H1 (cell line): Measurements from ENCODE around the gene FOSL1. TPM values are rescaled to one million over a fixed set of nuclear protein-coding genes. Genes with fewer than 3 reads are reported as not detected.

Source experiments
- CTCF ChIA-PET: fragments of 300-600 bp; sonication (Branson Sonifier 250); formaldehyde crosslinking; loops from one replicate; lab custom pipeline; 2021; ENCODE audit not compliant: partially characterized antibody; lab: Charles Lee
- POLR2A ChIA-PET: fragments of 300-600 bp; sonication (Branson Sonifier 250); formaldehyde crosslinking; loops from one replicate; lab custom pipeline; 2021; ENCODE audit warnings: inconsistent platforms; ENCODE audit not compliant: partially characterized antibody; lab: Charles Lee
- DNase-seq, 2 experiments: peaks; one replicate each; pipeline versions ENCODE4 v3.0.0 to v3.0.0-alpha.2; 2010 to 2022; ENCODE audit warnings: low spot score in 2 of 2, low read depth in 1 of 2, mixed read lengths in 1 of 2
- FAIRE-seq: peaks from 2 replicates; lab custom pipeline; 2011; peaks lifted over from hg19 to GRCh38; lab: Jason Lieb, UNC
- H2AFZ ChIP-seq: 2 replicates; pipeline ENCODE4 v1.8.1; 2012; ENCODE audit warnings: low read length, inconsistent platforms
- H2AK5ac ChIP-seq: 2 replicates; pipeline ENCODE4 v1.6.1; 2013; ENCODE audit warnings: low read depth, low read length
- H2BK120ac ChIP-seq: replicated peaks from 2 replicates; pipeline ENCODE3; 2013; ENCODE audit warnings: low read depth, low read length, inconsistent platforms
- H2BK12ac ChIP-seq: 2 replicates; pipeline ENCODE4 v1.6.1; 2013; ENCODE audit warnings: low read depth, low read length
- H2BK15ac ChIP-seq: 2 replicates; pipeline ENCODE4 v1.6.1; 2013; ENCODE audit warnings: low read length
- H2BK20ac ChIP-seq: 2 replicates; pipeline ENCODE4 v1.6.1; 2013; ENCODE audit warnings: low read length
- H2BK5ac ChIP-seq: 2 replicates; pipeline ENCODE4 v1.6.1; 2013; ENCODE audit warnings: low read depth, low read length
- H3K14ac ChIP-seq: 2 replicates; pipeline ENCODE4 v1.6.1; 2013; ENCODE audit warnings: inconsistent platforms; ENCODE audit not compliant: insufficient read length
- H3K18ac ChIP-seq: 2 replicates; pipeline ENCODE4 v1.6.1; 2013; ENCODE audit warnings: low read length; ENCODE audit errors: extremely low read depth
- H3K23ac ChIP-seq: 2 replicates; pipeline ENCODE4 v1.6.1; 2013; ENCODE audit warnings: inconsistent platforms; ENCODE audit not compliant: insufficient read length
- H3K23me2 ChIP-seq: 2 replicates; pipeline ENCODE4 v1.6.1; 2013; ENCODE audit warnings: low read depth, low read length
- H3K27ac ChIP-seq: 2 replicates; pipeline ENCODE4 v1.6.1; 2011; ENCODE audit warnings: low read depth, low read length, inconsistent platforms
- H3K27me3 ChIP-seq, 4 experiments: replicated peaks in 1 of 4; 1 replicate in 1 of 4; 2 replicates in 3 of 4; pipeline versions ENCODE4 v1.6.1 to v1.8.1; 2011 to 2013; ENCODE audit warnings: low read length in 3 of 4, mild to moderate bottlenecking in 3 of 4, inconsistent platforms in 2 of 4, mixed read lengths in 2 of 4, moderate library complexity in 1 of 4; ENCODE audit not compliant: control insufficient read depth in 3 of 4, insufficient read depth in 3 of 4; ENCODE audit errors: extremely low read depth in 1 of 4
- H3K36me3 ChIP-seq, 4 experiments: 2 replicates each; pipeline versions ENCODE4 v1.6.1 to v1.8.1; 2011 to 2013; ENCODE audit warnings: mild to moderate bottlenecking in 4 of 4, low read length in 3 of 4, moderate library complexity in 2 of 4, control low read depth in 1 of 4, inconsistent platforms in 1 of 4; ENCODE audit not compliant: insufficient read depth in 4 of 4, control insufficient read depth in 2 of 4
- H3K4ac ChIP-seq: replicated peaks from 2 replicates; pipeline ENCODE3; 2013; ENCODE audit warnings: low read length, low read depth, mixed read lengths, inconsistent platforms; ENCODE audit not compliant: insufficient read length
- H3K4me1 ChIP-seq, 4 experiments: replicated peaks in 1 of 4; 1 replicate in 1 of 4; 2 replicates in 3 of 4; pipeline versions ENCODE4 v1.6.1 to v1.8.1; 2011 to 2013; ENCODE audit warnings: low read length in 3 of 4, inconsistent platforms in 2 of 4, mixed read lengths in 1 of 4; ENCODE audit not compliant: insufficient read depth in 4 of 4, control insufficient read depth in 3 of 4
- H3K4me2 ChIP-seq, 2 experiments: 2 replicates each; pipeline versions ENCODE4 v1.6.1 to v1.8.1; 2011 to 2013; ENCODE audit warnings: low read depth in 2 of 2, low read length in 2 of 2, control low read depth in 1 of 2, inconsistent platforms in 1 of 2, mild to moderate bottlenecking in 1 of 2; ENCODE audit not compliant: insufficient read depth in 1 of 2
- H3K4me3 ChIP-seq, 4 experiments: fragments of 200-600, 300-600 bp in 1 of 4; sonication (generic), shearing (Covaris generic), sonication (Bioruptor Twin) in 1 of 4; 2 replicates each; pipeline versions ENCODE4 v1.5.1 to v1.8.1; 2011 to 2016; ENCODE audit warnings: low read length in 4 of 4, low read depth in 3 of 4, control low read depth in 2 of 4, inconsistent platforms in 2 of 4, mild to moderate bottlenecking in 2 of 4, mixed read lengths in 1 of 4, moderate library complexity in 1 of 4; ENCODE audit not compliant: insufficient read depth in 2 of 4; ENCODE audit errors: extremely low read depth in 1 of 4
- H3K56ac ChIP-seq: replicated peaks from 2 replicates; pipeline ENCODE3; 2013; ENCODE audit warnings: low read depth, mild to moderate bottlenecking, mixed read lengths, low read length, inconsistent platforms; ENCODE audit not compliant: insufficient read length
- H3K79me1 ChIP-seq: 2 replicates; pipeline ENCODE4 v1.6.1; 2013; ENCODE audit warnings: low read depth, low read length, control low read depth
- H3K79me2 ChIP-seq, 2 experiments: 2 replicates each; pipeline versions ENCODE4 v1.6.1 to v1.8.1; 2012 to 2013; ENCODE audit warnings: low read length in 2 of 2, mild to moderate bottlenecking in 2 of 2, inconsistent platforms in 1 of 2; ENCODE audit not compliant: insufficient read depth in 2 of 2, control insufficient read depth in 1 of 2
- H3K9ac ChIP-seq, 4 experiments: replicated peaks in 1 of 4; 1 replicate in 1 of 4; 2 replicates in 3 of 4; pipeline versions ENCODE4 v1.6.1 to v1.8.1; 2011 to 2013; ENCODE audit warnings: low read depth in 3 of 4, low read length in 3 of 4, control low read depth in 2 of 4, mild to moderate bottlenecking in 2 of 4, moderate library complexity in 2 of 4, inconsistent platforms in 1 of 4; ENCODE audit errors: extremely low read depth in 1 of 4
- H3K9me3 ChIP-seq, 2 experiments: 2 replicates each; pipeline versions ENCODE4 v1.6.1 to v1.8.1; 2012 to 2013; ENCODE audit warnings: mild to moderate bottlenecking in 2 of 2, moderate library complexity in 2 of 2, control low read depth in 1 of 2, inconsistent platforms in 1 of 2, low read depth in 1 of 2, low read length in 1 of 2, mixed read lengths in 1 of 2; ENCODE audit not compliant: insufficient read depth in 2 of 2
- H4K20me1 ChIP-seq, 2 experiments: replicated peaks in 1 of 2; 2 replicates each; pipeline versions ENCODE3 to v1.8.1; 2011 to 2013; ENCODE audit warnings: inconsistent platforms in 2 of 2, low read length in 2 of 2, mild to moderate bottlenecking in 1 of 2; ENCODE audit not compliant: insufficient read depth in 2 of 2, control insufficient read depth in 1 of 2
- H4K5ac ChIP-seq: 2 replicates; pipeline ENCODE4 v1.6.1; 2013; ENCODE audit warnings: low read length, low read depth, mixed read lengths, inconsistent platforms; ENCODE audit not compliant: insufficient read length
- H4K8ac ChIP-seq: 2 replicates; pipeline ENCODE4 v1.8.0; 2013; ENCODE audit warnings: mild to moderate bottlenecking, moderate library complexity, low read length, inconsistent platforms; ENCODE audit not compliant: insufficient read depth; ENCODE audit errors: extremely low read depth
- H4K91ac ChIP-seq: replicated peaks from 2 replicates; pipeline ENCODE3; 2013; ENCODE audit warnings: low read length, mixed read lengths, inconsistent platforms; ENCODE audit not compliant: insufficient read length
- CBX5 ChIP-seq: fragments of 300-800, 300-1000 bp; sonication (generic); IDR thresholded peaks from 2 replicates; pipeline ENCODE4 v1.7.1; 2016; ENCODE audit warnings: antibody characterized with exemption, low read length, low read depth
- CBX8 ChIP-seq: fragments of 300-800, 300-1000 bp; sonication (generic); IDR thresholded peaks from 2 replicates; pipeline ENCODE4 v1.7.1; 2016; ENCODE audit warnings: low read depth, low read length, borderline replicate concordance
- HDAC2 ChIP-seq, 2 experiments: fragments of 300-600 bp in 1 of 2; sonication (generic) in 1 of 2; IDR thresholded peaks; 2 replicates each; pipeline ENCODE4 v1.6.1; 2011 to 2012; ENCODE audit warnings: low read depth in 2 of 2, low read length in 2 of 2, mild to moderate bottlenecking in 2 of 2, moderate library complexity in 2 of 2, borderline replicate concordance in 1 of 2, inconsistent platforms in 1 of 2
- RBBP5 ChIP-seq: IDR thresholded peaks from 2 replicates; pipeline ENCODE4 v1.7.1; 2012; ENCODE audit warnings: low read depth, mild to moderate bottlenecking, inconsistent platforms, low read length, moderate library complexity, borderline replicate concordance
- SP2 ChIP-seq: IDR thresholded peaks from 2 replicates; pipeline ENCODE4 v1.6.1; 2012; ENCODE audit warnings: mild to moderate bottlenecking, low read length, inconsistent platforms
- TAF7 ChIP-seq: optimal IDR thresholded peaks from 2 replicates; pipeline ENCODE3; 2011; ENCODE audit warnings: low read depth, mild to moderate bottlenecking, inconsistent platforms, low read length, moderate library complexity, borderline replicate concordance
- ZNF274 ChIP-seq: IDR thresholded peaks from 2 replicates; pipeline ENCODE4 v1.7.0; 2012; ENCODE audit warnings: low read length, borderline replicate concordance; ENCODE audit errors: extremely low read depth
- WGBS, 2 experiments: shearing (Covaris generic) in 1 of 2; methylation state at CpG; one replicate each; pipeline versions ENCODE4 v1.1.6 to v1.1.7; 2013 to 2015; ENCODE audit warnings: low lambda C conversion rate in 2 of 2, mixed read lengths in 2 of 2, inconsistent platforms in 1 of 2, low coverage in 1 of 2, missing lambda C conversion rate in 1 of 2; ENCODE audit not compliant: insufficient replicate concordance in 2 of 2, insufficient coverage in 1 of 2, insufficient read length in 1 of 2; ENCODE audit errors: extremely low coverage in 1 of 2, missing lambda C conversion rate in 1 of 2; 5-methylcytosine and 5-hydroxymethylcytosine counted together
- polyA plus RNA-seq, 7 experiments: library from polyadenylated mRNA; depleted of rRNA in 3 of 7; stranded (reverse) in 5 of 7; unstranded in 2 of 7; fragments of >200 nt in 5 of 7; fragments of 200-250 nt in 2 of 7; gene quantifications; 1 replicate in 5 of 7; 2 replicates in 1 of 7; 4 replicates in 1 of 7; pipeline versions ENCODE4 v1.2.1 to v1.2.3, GENCODE V29; 2011 to 2013; ENCODE audit warnings: missing spikeins in 2 of 7, mixed read lengths in 2 of 7
- total RNA-seq: library from RNA; stranded (reverse); fragmentation: NEBNext Ultra II Directional; extraction: Animal tissue kit (Norgen Biotek cat#: 25700); gene quantifications from 2 replicates; pipeline ENCODE4 v1.2.1, GENCODE V29; 2021
- TF ChIP-seq, protein P1 (sequence below): IDR thresholded peaks from 2 replicates; pipeline ENCODE4 v1.6.1; 2012; ENCODE audit warnings: inconsistent platforms
- TF ChIP-seq, protein P2 (sequence below), 3 experiments: IDR thresholded peaks; 1 replicate in 2 of 3; 2 replicates in 1 of 3; pipeline versions ENCODE4 v1.5.1 to v1.6.1; 2011; ENCODE audit warnings: low read length in 3 of 3, mild to moderate bottlenecking in 3 of 3, inconsistent platforms in 2 of 3, low read depth in 1 of 3, moderate library complexity in 1 of 3; ENCODE audit not compliant: insufficient read depth in 1 of 3; ENCODE audit errors: control extremely low read depth in 1 of 3

Gene FOSL1
- total and polyA plus RNA-seq, 2 of the 8 experiments (the other 6 are each of a cell fraction or from before 2014, with no cell fraction given), result 6.3 to 7.2 TPM

DNA sequence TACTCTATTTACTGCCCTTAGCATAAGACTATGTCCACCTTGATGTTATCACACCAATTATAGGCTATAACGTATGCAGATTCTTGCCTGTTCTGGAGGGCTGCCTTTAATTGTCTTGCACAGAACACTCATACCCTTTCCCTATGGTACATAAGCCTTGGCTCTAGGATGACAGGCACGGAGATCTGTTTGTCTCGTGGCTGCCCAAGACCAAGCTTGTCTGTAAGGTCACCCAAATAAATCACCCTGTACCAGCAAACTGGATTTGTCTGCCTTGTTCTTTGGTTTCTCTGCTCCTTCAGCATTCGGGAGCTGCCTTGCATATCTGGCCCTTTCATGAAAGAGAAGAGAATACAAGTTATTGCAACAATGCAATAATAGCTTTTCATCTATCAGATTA is 37.6 kb upstream of the FOSL1 start:
- no peak overlapping the region for H3K4me2 ChIP-seq
- H3K23me2 ChIP-seq, result no peaks in the 10 kb centered on the region
- no peak overlapping the region for H4K91ac ChIP-seq
- DNase-seq (no peak), FAIRE-seq (no peak)
- no peak overlapping the region for H2BK120ac ChIP-seq
- H3K4ac ChIP-seq, result no peak overlapping the region
- no peak overlapping the region for H3K23ac ChIP-seq
- no peaks in the 10 kb centered on the region for H3K9me3 ChIP-seq
- CTCF ChIA-PET, result interaction anchor here (0.6 to 3.7 kb wide), 7 partner anchors 29 to 269 kb away, joined by 3 to 12 read pairs (median 3); partner anchors contain the start of gene FIBP
- no peak overlapping the region for H3K4me3 ChIP-seq
- WGBS, 2 experiments, result 78% methylated on average over 4 of the region's 4 CpGs; no CpG with 5 or more reads in 1 of the 2 experiments
- POLR2A ChIA-PET, result interaction anchor here (0.7 to 2.7 kb wide), 7 partner anchors 8 to 51 kb away, joined by 3 to 10 read pairs (median 3); partner anchors contain the start of gene C11orf68
- H3K27me3 ChIP-seq, result no peaks in the 10 kb centered on the region
- H3K79me2 ChIP-seq, result no peaks in the 10 kb centered on the region
- H2BK15ac ChIP-seq, result no peak overlapping the region
- no peak overlapping the region for H2BK20ac ChIP-seq
- no peak overlapping the region for H3K27ac ChIP-seq
- no peak overlapping the region for H3K9ac ChIP-seq
- H2AFZ ChIP-seq, result no peak overlapping the region
- H3K56ac ChIP-seq, result no peak overlapping the region
- H2BK5ac ChIP-seq, result no peak overlapping the region; the same call in 1 of the 2 replicates
- H4K5ac ChIP-seq, result no peak overlapping the region
- TF ChIP-seq, protein P1, sequence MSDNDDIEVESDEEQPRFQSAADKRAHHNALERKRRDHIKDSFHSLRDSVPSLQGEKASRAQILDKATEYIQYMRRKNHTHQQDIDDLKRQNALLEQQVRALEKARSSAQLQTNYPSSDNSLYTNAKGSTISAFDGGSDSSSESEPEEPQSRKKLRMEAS, result no peak
- TF ChIP-seq TAF7 (no peak), SP2 (no peak), ZNF274 (no peak), RBBP5 (no peak), CBX5 (no peak), CBX8 (no peak), HDAC2 (IDR thresholded peaks at IDR 0.05; ENCODE audit: borderline replicate concordance in 1 of 2, low read depth in 2 of 2, low read length in 2 of 2) (no peak)
- TF ChIP-seq, protein P2, sequence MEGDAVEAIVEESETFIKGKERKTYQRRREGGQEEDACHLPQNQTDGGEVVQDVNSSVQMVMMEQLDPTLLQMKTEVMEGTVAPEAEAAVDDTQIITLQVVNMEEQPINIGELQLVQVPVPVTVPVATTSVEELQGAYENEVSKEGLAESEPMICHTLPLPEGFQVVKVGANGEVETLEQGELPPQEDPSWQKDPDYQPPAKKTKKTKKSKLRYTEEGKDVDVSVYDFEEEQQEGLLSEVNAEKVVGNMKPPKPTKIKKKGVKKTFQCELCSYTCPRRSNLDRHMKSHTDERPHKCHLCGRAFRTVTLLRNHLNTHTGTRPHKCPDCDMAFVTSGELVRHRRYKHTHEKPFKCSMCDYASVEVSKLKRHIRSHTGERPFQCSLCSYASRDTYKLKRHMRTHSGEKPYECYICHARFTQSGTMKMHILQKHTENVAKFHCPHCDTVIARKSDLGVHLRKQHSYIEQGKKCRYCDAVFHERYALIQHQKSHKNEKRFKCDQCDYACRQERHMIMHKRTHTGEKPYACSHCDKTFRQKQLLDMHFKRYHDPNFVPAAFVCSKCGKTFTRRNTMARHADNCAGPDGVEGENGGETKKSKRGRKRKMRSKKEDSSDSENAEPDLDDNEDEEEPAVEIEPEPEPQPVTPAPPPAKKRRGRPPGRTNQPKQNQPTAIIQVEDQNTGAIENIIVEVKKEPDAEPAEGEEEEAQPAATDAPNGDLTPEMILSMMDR (IDR thresholded peaks at IDR 0.05; ENCODE audit: control extremely low read depth in 1 of 3, insufficient read depth in 1 of 3, low read depth in 1 of 3, low read length in 3 of 3), result no peak
- H3K79me1 ChIP-seq, result no peaks in the 10 kb centered on the region
- no peak overlapping the region for H3K14ac ChIP-seq
- no peaks in the 10 kb centered on the region for H4K20me1 ChIP-seq
- no peak overlapping the region for H4K8ac ChIP-seq
- H2BK12ac ChIP-seq, result no peak overlapping the region
- no peaks in the 10 kb centered on the region for H3K36me3 ChIP-seq
- H3K4me1 ChIP-seq, result peaks cover 0 to 4% (median 0%) of the 10 kb centered on the region in 4 experiments; a peak in 2 of 7 replicates
- H3K18ac ChIP-seq, result no peak overlapping the region
- H2AK5ac ChIP-seq, result no peak overlapping the region
